Astrocyte (in vitro differentiated cells and primary cell): Measurements from ENCODE around the gene RBBP8NL. TPM values are rescaled to one million over a fixed set of nuclear protein-coding genes. Genes with fewer than 3 reads are reported as not detected.

Experiments
- DNase-seq: peaks from one replicate; pipeline ENCODE4 v3.0.0-alpha.2; 2010; ENCODE audit warnings: low read depth
- FAIRE-seq: peaks from 2 replicates; lab custom pipeline; 2011; peaks lifted over from hg19 to GRCh38; lab: Jason Lieb, UNC
- H2AFZ ChIP-seq: 2 replicates; pipeline ENCODE4 v1.6.0; 2012; ENCODE audit warnings: low read depth, low read length, inconsistent platforms
- H3K27ac ChIP-seq: 2 replicates; pipeline ENCODE4 v1.5.1; 2011; ENCODE audit warnings: low read depth, low read length, inconsistent platforms
- H3K27me3 ChIP-seq: 2 replicates; pipeline ENCODE4 v1.6.0; 2011; ENCODE audit warnings: low read length, inconsistent platforms; ENCODE audit not compliant: insufficient read depth
- H3K36me3 ChIP-seq: 2 replicates; pipeline ENCODE4 v1.5.1; 2011; ENCODE audit warnings: low read length, inconsistent platforms; ENCODE audit not compliant: insufficient read depth
- H3K4me1 ChIP-seq: 2 replicates; pipeline ENCODE4 v1.5.1; 2011; ENCODE audit warnings: low read length, inconsistent platforms; ENCODE audit not compliant: insufficient read depth
- H3K4me2 ChIP-seq: 2 replicates; pipeline ENCODE4 v1.6.0; 2012; ENCODE audit warnings: low read length, inconsistent platforms
- H3K4me3 ChIP-seq: 2 replicates; pipeline ENCODE4 v1.5.1; 2011; ENCODE audit warnings: low read depth, mild to moderate bottlenecking, low read length, inconsistent platforms; ENCODE audit not compliant: insufficient read depth
- H3K79me2 ChIP-seq: 2 replicates; pipeline ENCODE4 v1.6.0; 2012; ENCODE audit warnings: mild to moderate bottlenecking, low read length, inconsistent platforms; ENCODE audit not compliant: insufficient read depth
- H3K9ac ChIP-seq: 2 replicates; pipeline ENCODE4 v1.6.0; 2012; ENCODE audit warnings: mild to moderate bottlenecking, low read length, inconsistent platforms
- H3K9me3 ChIP-seq: 2 replicates; pipeline ENCODE4 v1.5.1; 2012; ENCODE audit warnings: low read depth, mild to moderate bottlenecking, low read length, inconsistent platforms; ENCODE audit not compliant: insufficient read depth
- H4K20me1 ChIP-seq: 2 replicates; pipeline ENCODE4 v1.6.0; 2012; ENCODE audit warnings: low read length, inconsistent platforms; ENCODE audit not compliant: insufficient read depth
- H3K27ac Mint-ChIP-seq: one replicate; pipeline ENCODE4 v1.8.0; 2021; ENCODE audit warnings: mild to moderate bottlenecking, mixed read lengths; ENCODE audit not compliant: unreplicated experiment
- H3K27me3 Mint-ChIP-seq: one replicate; pipeline ENCODE4 v1.8.0; 2021; ENCODE audit warnings: low read depth, mixed read lengths; ENCODE audit not compliant: unreplicated experiment
- H3K36me3 Mint-ChIP-seq: one replicate; pipeline ENCODE4 v1.8.0; 2021; ENCODE audit warnings: low read depth, mixed read lengths; ENCODE audit not compliant: unreplicated experiment
- H3K4me1 Mint-ChIP-seq: one replicate; pipeline ENCODE4 v1.8.0; 2021; ENCODE audit warnings: low read depth, mixed read lengths; ENCODE audit not compliant: unreplicated experiment
- H3K4me3 Mint-ChIP-seq: one replicate; pipeline ENCODE4 v1.8.0; 2021; ENCODE audit warnings: mild to moderate bottlenecking, moderate library complexity, mixed read lengths; ENCODE audit not compliant: unreplicated experiment
- H3K9me3 Mint-ChIP-seq: one replicate; pipeline ENCODE4 v1.8.0; 2021; ENCODE audit warnings: mild to moderate bottlenecking, mixed read lengths; ENCODE audit not compliant: unreplicated experiment
- CTCF ChIP-seq: IDR thresholded peaks from 2 replicates; pipeline ENCODE4 v1.5.1; 2011; ENCODE audit warnings: low read depth, mild to moderate bottlenecking, inconsistent platforms, low read length, moderate library complexity; ENCODE audit not compliant: insufficient read depth
- EZH2 ChIP-seq: IDR thresholded peaks from 2 replicates; pipeline ENCODE4 v1.6.1; 2012; ENCODE audit warnings: mild to moderate bottlenecking, low read length, inconsistent platforms; ENCODE audit not compliant: insufficient read depth
- total RNA-seq: library from RNA; stranded (reverse); gene quantifications from 2 replicates; pipeline ENCODE4 v1.2.1, GENCODE V29; 2021

Gene RBBP8NL
- total RNA-seq, 1 donor from 2014 or later = 0.14 TPM

- Histone ChIP-seq H3K27ac (no peak overlapping the region), H3K4me3 (no peak overlapping the region), H3K79me2 (no peaks in the 10 kb centered on the region), H3K9me3 (peaks cover 3% of the 10 kb centered on the region), H4K20me1 (no peaks in the 10 kb centered on the region), H3K9ac (no peak overlapping the region), H2AFZ (no peak overlapping the region), H3K4me2 (no peak overlapping the region), H3K4me1 (no peaks in the 10 kb centered on the region), H3K27me3 (no peaks in the 10 kb centered on the region), H3K36me3 (no peaks in the 10 kb centered on the region)
- Mint-ChIP-seq H3K27me3 (peaks cover 11% of the 10 kb centered on the region), H3K9me3 (no peaks in the 10 kb centered on the region), H3K4me3 (no peak overlapping the region), H3K36me3 (no peaks in the 10 kb centered on the region), H3K4me1 (no peaks in the 10 kb centered on the region), H3K27ac (no peak overlapping the region)
- TF ChIP-seq EZH2 (no peak), CTCF (no peak)
- FAIRE-seq = no peak
- no peak for DNase-seq
Observed at GRCh38 chr20:62416651-62417637, 10.4 kb downstream of the RBBP8NL start.

- no peak overlapping the region for H3K9ac ChIP-seq
- DNase-seq (no peak), FAIRE-seq (no peak)
- no peaks in the 10 kb centered on the region for H3K36me3 Mint-ChIP-seq
- H3K27ac ChIP-seq = no peak overlapping the region
- H3K4me3 Mint-ChIP-seq = no peak overlapping the region
- H3K27me3 Mint-ChIP-seq = peaks cover 11% of the 10 kb centered on the region
- no peaks in the 10 kb centered on the region for H3K27me3 ChIP-seq
- H3K4me3 ChIP-seq = no peak overlapping the region
- no peak overlapping the region for H2AFZ ChIP-seq
- no peak overlapping the region for H3K27ac Mint-ChIP-seq
- H3K36me3 ChIP-seq = no peaks in the 10 kb centered on the region
- H3K9me3 ChIP-seq = no peaks in the 10 kb centered on the region
- no peak for TF ChIP-seq CTCF
- TF ChIP-seq EZH2 = no peak
- no peaks in the 10 kb centered on the region for H3K4me1 Mint-ChIP-seq
- no peak overlapping the region for H3K4me2 ChIP-seq
- no peaks in the 10 kb centered on the region for H3K4me1 ChIP-seq
- no peaks in the 10 kb centered on the region for H3K9me3 Mint-ChIP-seq
- H4K20me1 ChIP-seq = no peaks in the 10 kb centered on the region
- no peaks in the 10 kb centered on the region for H3K79me2 ChIP-seq
Observed at GRCh38 chr20:62415354-62416111, 11.8 kb downstream of the RBBP8NL start.
